ENCODE data around the gene ITIH3.

ITIH3 gene

DNA sequence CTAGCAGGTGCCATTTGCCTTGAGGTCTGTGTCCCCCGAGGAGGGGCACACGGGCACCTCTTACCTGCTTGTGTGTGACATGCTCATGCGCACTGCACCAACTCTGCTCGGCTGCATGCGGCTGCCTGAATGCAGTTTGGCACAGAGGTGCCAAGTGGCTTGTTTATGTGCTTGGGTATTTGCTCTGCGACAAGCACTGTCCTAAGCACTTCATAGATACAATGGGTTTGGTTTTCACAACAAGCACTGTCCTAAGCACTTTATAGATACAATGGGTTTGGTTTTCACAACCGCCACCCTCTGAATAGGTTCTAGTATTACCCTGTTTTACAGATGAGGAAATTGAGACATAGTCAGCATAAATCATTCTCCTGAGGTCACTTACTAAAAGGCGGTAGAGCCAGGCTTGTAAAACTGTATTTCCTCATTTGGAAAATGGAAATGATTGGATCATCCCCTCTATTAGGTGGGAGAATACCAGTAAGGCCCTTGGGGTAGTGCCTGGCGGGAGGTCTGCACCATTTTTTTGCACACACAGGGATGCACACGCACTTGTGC is 35.4 kb downstream of the ITIH3 start:
- DNase-seq: no peak

GRCh38 chr3:52830535-52831258 is 36.1 kb downstream of the ITIH3 start, which contains the start of gene ITIH4:
TSS of gene ITIH4 (minus strand) at chr3:52830672. CDS start at chr3:52830642, 30 bp downstream.
- DNase-seq: no peak

DNA sequence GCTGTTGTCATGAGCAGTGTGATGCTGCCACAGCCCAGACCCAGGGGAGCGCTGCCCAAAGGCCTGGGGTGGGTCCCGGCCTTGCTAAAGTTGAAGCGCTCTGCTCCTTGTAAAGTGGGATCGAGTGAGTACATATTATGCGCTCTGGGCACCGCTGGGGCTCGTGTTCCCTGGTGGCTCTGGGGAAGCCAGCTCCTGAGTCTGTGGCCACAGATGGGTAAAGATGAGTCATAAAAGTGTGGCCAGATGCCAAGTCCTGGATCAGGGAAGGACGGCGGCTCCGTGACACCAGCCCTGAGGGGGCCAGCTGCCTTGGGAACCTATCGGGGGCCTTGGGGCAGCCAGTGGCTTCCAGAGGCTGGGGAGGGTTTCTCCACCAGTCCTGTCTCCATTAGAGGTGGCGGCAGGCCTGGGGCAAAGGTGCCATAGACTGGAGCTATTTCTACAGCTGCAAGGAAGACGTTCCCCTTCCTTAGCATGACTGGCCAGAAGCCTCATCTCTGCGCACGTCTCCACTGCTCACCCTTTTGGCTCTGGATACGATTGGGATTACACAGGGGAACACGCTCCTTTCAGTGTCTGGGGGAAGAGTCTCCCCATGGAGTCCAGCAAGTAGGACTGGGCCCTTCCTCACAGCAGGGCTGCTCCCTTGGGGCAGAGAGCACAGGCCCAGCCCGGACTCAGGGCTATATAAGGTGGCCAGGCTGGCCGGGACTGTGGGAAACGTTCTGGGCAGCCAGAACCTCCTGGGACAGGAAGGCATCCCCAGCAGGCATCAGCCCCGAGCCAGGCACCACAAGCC is 37.1 kb downstream of the ITIH3 start:
- DNase-seq: no peak

GRCh38 chr3:52833202-52833601 is 38.6 kb downstream of the ITIH3 start:
- DNase-seq: no peak

DNA sequence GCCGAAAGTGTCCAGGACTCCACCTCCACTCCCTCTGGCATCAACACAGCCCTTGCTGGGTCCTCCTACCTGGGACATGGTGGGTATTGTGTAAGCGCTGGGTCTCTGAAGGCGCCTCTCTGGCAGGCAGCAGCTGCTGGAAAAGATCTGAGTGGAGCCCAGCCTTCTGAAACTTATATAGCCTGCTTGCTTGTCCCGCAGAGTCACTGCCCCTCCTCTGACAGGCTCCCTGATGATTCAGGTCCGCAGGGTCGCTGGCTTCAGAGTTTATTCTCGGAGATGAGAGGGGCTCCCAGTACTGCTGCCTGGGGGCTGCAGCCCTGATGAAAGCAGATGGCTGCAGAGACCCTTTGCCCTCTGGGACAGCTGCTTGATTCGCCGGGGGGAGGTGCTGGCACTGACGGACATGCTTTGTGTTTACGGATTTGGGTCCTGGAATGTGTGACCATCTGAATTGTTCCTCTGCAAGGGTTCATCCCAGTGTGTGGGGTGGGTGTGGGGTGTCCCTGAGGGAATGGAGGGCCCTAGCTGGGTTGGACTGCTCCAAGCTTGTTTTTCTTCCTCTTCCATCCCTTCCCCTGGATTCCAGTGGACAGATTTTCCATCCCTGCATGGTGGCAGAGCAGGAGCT is 40.4 kb downstream of the ITIH3 start, which contains the start of gene MUSTN1:
MUSTN1 (minus strand) TSS at position 149 of the 631 bp plus-strand sequence; CDS start at position 78, 71 bp downstream.
- DNase-seq: no peak

GRCh38 chr3:52835766-52836470 is 41.3 kb downstream of the ITIH3 start:
- DNase-seq: no peak

GRCh38 chr3:52836471-52836845 is 41.9 kb downstream of the ITIH3 start:
- no peak for DNase-seq

DNA sequence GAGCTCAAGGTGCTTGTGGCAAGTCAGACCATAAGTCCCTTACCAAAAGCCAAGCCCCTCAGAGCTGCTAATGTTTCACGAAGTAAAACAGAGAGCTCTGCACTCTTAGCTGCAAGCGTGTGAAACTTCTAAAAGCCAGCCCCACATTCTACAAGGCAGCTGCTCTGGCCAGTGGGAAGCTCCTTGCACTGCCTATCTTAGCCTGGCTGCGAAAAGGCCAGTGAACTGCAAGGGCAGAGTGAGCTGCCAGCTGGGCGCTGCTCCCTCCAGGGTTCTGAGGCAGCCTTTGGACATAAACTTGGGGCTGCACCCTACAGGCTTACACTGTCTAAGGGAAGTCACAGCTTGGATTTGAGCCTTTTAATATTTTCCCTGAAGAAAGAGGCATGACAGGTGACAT is 42.4 kb downstream of the ITIH3 start:
- no peak for DNase-seq

GRCh38 chr3:52838561-52839267 is 44.1 kb downstream of the ITIH3 start:
- no peak for DNase-seq

DNA sequence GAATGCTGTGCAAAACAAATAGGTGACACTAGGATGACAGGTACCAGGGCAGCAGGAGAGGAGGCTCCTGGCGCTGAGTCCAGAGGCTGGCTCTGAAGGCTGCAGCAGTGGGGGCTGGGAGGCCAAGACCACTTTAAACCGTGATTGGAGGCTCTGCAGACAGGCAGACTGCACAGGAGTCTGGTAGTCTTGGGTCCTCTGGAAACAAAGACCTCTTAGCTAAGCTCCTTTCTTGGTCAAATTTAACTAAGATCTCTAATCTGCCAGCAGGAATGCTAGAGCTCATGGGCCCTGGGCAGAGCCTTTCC is 44.6 kb downstream of the ITIH3 start:
- DNase-seq: no peak

DNA sequence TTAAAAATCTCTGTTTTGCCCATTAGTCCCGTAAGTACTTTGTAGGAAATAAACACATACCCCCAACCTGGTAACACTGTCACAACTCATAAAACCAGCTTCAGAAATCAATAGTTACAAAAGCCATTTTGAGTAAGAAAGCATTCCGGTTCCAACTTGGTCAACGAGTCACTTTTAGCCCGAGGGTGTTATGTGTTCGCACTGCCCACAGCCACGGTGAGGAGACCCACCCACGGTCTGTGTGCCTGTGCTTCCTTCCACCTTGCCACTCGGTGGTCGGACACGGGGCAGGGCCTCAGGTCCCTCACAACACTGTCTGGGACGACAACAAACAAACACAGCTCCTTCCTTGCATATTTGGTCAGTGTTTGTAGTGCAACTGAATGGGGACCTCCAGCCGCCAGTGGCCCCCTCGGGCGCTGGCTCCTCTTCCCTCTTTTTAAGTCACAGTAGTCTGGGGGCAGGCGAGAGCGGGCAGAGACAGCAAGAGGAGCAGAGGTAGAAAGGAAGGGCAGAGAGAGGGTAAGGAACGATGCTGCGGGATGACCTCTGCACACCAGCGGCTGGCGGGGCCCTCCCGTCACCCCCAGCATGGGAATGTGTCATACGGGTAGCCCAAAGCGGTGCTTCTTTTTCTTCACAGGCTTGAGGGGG is 45.4 kb downstream of the ITIH3 start:
- DNase-seq: no peak

- no peak for DNase-seq
Observed at GRCh38 chr3:52841211-52841980, 46.8 kb downstream of the ITIH3 start.

- no peak for DNase-seq
Observed at GRCh38 chr3:52841981-52842340, 47.4 kb downstream of the ITIH3 start.

DNA sequence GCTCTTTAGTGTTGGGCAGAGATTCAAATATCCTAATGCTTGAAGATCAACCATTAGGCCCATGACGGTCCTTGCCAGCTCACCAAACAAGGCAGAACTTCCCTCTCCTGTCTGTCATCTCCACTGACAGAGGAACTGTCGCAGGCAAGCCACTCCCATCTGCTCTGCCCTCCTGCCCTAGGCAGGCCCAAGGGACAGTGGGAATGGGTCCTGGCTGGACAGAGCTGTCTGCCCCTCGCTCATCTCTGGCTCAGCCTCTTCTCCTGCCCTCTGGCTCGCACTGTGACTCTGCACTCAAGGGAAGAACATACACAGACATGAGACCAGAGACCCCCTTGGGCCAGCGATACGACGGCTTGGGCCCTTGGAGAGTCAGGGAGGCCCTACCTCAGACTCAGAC is 47.8 kb downstream of the ITIH3 start:
- no peak for DNase-seq

DNA sequence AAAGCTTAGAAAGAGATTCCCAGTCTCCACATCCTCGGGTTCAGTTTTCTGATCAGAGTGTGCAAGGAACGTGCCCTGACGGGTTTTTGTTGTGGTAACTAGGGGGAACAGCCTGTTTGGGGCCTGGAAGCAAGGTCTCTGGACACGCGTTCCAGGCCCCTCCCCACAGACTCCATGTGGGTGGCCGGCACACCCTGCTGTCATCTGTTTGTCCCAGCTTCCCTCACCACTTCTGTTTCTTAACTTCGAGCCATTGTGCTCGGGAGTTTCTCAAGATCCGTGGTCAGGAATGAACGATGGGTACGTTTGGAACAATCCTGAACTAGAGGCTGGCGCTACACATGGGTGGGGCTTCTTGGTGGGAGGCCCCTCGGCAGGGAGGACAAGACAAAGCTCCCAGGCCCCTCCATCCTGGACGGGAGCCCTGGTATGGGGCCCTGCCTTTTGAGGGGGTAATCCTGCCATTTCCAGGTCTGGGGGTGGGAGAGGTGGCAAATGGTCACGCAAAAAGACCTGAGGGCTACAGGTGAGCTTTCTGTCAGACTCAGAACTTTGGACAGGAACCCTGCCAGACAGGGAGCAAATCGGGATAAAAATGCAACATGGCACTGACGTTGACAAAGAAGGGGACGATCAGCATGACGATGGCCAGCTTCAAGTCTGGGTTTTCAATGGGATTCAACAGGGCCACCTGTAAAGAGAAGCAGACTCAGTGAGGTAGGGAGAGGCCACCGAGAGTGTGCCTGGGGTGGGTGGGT is 48.7 kb downstream of the ITIH3 start:
- DNase-seq: no peak

GRCh38 chr3:52843881-52844280 is 49.3 kb downstream of the ITIH3 start:
- no peak for DNase-seq

DNA sequence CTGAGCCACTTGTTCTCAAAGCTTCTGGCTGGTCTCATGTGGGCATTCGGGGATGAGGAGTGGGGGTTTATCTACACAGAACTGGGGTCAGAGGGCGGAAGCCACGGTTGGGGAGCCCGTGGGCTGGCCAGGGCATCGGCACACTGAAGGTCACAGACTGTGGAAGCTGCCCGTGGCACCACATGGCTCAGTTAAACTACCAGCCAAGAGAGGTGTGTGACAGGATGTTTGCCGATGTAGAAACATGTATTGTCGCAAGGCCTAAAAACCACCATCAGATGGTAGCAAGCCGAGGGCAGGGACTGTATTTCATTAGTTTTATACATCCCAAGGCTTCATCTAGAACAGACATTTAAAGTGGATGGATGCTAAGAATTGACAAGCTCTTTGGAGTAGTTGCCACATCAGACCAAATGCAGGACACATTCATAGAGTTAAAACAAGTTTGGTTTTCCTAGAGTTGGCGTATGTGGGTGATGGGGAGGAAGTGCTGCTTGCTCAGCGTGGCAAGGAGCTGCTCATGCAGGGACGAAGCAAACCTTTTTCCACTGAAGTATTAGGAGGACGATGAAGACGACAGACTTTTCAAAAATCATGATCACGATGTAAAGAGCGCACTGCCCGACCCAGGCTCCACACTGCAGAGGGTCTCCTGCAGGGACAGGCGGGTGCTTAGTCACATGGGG is 49.8 kb downstream of the ITIH3 start:
- DNase-seq: no peak

DNA sequence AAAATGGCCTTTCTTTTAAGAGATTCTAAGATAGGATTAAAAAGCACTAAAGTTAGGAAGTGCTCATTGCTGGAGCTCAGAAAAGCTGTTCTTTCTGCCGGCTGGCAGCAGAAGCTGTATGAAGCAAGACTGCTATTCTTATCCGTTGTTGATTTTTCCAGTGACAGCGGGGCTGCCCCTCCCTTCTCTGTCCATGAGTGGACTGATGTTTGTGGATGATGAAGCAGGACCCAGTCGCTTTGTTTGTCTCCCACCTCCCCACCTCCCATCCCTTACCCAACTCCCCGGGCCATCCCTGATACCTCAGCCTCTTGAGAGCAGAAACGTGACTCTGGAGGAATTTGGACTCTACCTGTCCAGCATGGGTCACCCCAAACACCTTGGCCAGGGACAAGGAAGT is 50.6 kb downstream of the ITIH3 start:
- DNase-seq: no peak

DNA sequence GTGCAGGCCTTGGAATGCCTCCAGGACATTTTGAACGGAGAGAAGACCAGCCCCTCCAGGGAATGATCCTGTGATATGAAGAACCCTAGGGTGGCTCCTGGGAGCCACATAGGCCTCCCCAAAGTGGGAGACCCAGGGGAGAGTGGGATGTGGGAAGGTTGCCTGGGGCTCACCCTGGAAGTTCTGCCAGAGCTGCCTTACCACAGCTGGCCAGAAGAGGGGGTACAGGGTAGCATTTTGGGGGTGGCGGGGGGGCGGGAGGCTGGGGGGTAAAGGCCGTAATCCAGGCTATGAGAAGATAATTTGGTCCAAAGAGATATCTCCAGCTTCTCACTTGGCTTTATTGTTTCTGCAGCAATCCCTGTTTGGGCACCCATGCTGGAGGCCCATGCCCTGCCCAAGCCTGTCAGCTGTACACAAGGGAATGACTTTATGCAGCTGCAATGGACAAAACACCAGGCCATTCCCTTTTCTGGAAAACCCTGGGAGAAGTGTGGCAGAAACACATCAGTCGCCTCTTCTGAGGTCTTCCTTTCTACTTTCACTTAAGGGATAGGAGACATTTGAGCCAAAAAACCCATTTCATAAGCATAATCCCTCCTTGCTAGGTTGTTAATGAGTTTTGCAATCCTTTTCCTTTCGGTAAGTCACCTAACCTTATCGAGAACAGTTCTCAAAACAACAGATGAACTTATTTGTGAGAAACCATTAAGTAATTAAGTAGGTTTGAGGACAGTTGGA is 51.3 kb downstream of the ITIH3 start:
- no peak for DNase-seq

Data from NCI-H1048 (cell line).